Measurements from ENCODE around the gene C19orf25.

C19orf25 gene

GRCh38 chr19:1490311-1491113, 11.5 kb upstream of the C19orf25 start, which contains the start of gene PCSK4:
PCSK4 (minus strand) TSS chr19:1490350; CDS start chr19:1490346, 4 bp downstream.
- peak; percentile 88 for TF ChIP-seq Cebpa-rat (IDR thresholded peaks at IDR 0.05)
- 0 out of 2 replicates have a peak, but pooled peaks cover 5% of the 10 kb centered on the region for H3K36me3 ChIP-seq
- peak within 1 kb of the TSS; percentile 72 for H3K4me3 ChIP-seq
- peak within 1 kb of the TSS; percentile 97 for H3K4me2 ChIP-seq
- H3K9me3 ChIP-seq = no peaks in the 10 kb centered on the region
- peak within 1 kb of the TSS; percentile 75 for H3K9ac ChIP-seq
- peak within 1 kb of the TSS; percentile 88 for H3K27ac ChIP-seq
- H3K4me1 ChIP-seq = peaks cover 33% of the 10 kb centered on the region
- H3K27me3 ChIP-seq = peaks cover 3% of the 10 kb centered on the region; the same call in 1 of the 2 replicates
- peaks cover 12% of the 10 kb centered on the region for H4K20me1 ChIP-seq

DNA sequence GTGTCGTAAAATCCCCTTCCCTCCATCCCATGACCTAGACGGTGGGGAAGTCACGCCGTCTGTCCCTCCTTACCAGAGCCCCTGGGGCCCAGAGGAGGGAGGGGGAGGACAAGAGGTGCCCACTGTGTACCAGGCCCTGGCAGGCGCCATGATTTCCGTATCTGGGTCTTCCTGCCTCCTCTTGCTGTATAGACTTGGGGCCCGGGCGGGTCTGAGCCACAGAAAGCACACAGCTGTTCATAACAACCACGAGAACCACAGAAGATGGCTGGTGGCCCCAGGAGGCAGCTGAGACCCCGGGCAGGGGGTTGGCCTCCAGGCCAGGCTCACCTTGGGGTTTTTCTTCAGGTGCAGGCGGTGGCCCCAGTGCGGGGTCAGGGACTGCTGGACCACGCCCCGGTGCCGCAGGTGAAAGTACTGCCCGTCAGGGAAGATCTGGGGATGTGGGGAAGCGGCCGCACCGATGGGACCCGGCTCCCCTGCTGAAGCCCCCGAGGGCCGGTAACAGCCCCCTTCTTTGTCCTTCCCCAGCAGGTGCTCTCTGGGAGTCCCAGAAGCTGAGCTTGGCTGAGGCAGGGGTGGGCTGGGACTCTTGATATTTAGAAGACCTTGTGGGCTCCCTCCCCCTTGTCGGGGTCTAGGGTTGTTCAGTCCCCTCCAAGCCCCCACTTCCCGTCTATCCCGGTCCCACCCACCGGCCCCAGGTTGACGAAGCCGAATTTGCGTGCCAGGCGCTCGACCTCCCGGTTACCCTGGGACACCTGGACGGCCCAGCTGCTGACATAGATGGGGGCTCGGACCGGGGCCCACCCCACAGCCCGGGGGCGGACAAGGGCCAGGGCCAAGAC, 10.7 kb upstream of the C19orf25 start:
- TF ChIP-seq Cebpa-rat (IDR thresholded peaks at IDR 0.05) = no peak
- Histone ChIP-seq H3K27ac (peak overlapping the region; percentile 88), H4K20me1 (peaks cover 6% of the 10 kb centered on the region; the same call in 1 of the 2 replicates), H3K4me3 (peak overlapping the region; percentile 72), H3K9ac (peak overlapping the region; percentile 75), H3K27me3 (peaks cover 3% of the 10 kb centered on the region; the same call in 1 of the 2 replicates), H3K4me1 (peaks cover 33% of the 10 kb centered on the region), H3K36me3 (0 out of 2 replicates have a peak, but pooled peaks cover 5% of the 10 kb centered on the region), H3K9me3 (no peaks in the 10 kb centered on the region), H3K4me2 (peak overlapping the region; percentile 97)

- no peak overlapping the region for H3K9ac ChIP-seq
- peaks cover 33% of the 10 kb centered on the region for H3K4me1 ChIP-seq
- H3K36me3 ChIP-seq = peaks cover 5% of the 10 kb centered on the region; the same call in 1 of the 2 replicates
- no peak for TF ChIP-seq Cebpa-rat (IDR thresholded peaks at IDR 0.05)
- H3K4me3 ChIP-seq = no peak overlapping the region
- no peaks in the 10 kb centered on the region for H3K9me3 ChIP-seq
- peaks cover 6% of the 10 kb centered on the region; the same call in 1 of the 2 replicates for H4K20me1 ChIP-seq
- peaks cover 3% of the 10 kb centered on the region; the same call in 1 of the 2 replicates for H3K27me3 ChIP-seq
- peak overlapping the region; percentile 49; the same call in 1 of the 2 replicates for H3K27ac ChIP-seq
- peak overlapping the region; percentile 97 for H3K4me2 ChIP-seq
Measured at GRCh38 chr19:1488282-1488601, 9.2 kb upstream of the C19orf25 start.

- no peaks in the 10 kb centered on the region for H3K9me3 ChIP-seq
- no peak overlapping the region for H3K4me3 ChIP-seq
- TF ChIP-seq Cebpa-rat (IDR thresholded peaks at IDR 0.05) = no peak
- H3K27me3 ChIP-seq = peaks cover 3% of the 10 kb centered on the region; the same call in 1 of the 2 replicates
- H3K27ac ChIP-seq = peak overlapping the region; percentile 49; the same call in 1 of the 2 replicates
- H3K4me1 ChIP-seq = peaks cover 33% of the 10 kb centered on the region
- peak overlapping the region; percentile 97 for H3K4me2 ChIP-seq
- no peak overlapping the region for H3K9ac ChIP-seq
- peaks cover 5% of the 10 kb centered on the region; the same call in 1 of the 2 replicates for H3K36me3 ChIP-seq
- peaks cover 6% of the 10 kb centered on the region; the same call in 1 of the 2 replicates for H4K20me1 ChIP-seq
Measured at GRCh38 chr19:1487576-1488281, 8.7 kb upstream of the C19orf25 start.

- Histone ChIP-seq H3K4me3 (no peak overlapping the region), H3K27ac (no peak overlapping the region), H3K9ac (no peak overlapping the region), H3K4me1 (peaks cover 33% of the 10 kb centered on the region), H3K4me2 (no peak overlapping the region), H3K36me3 (peaks cover 5% of the 10 kb centered on the region; the same call in 1 of the 2 replicates), H4K20me1 (peaks cover 6% of the 10 kb centered on the region; the same call in 1 of the 2 replicates), H3K27me3 (peaks cover 3% of the 10 kb centered on the region; the same call in 1 of the 2 replicates), H3K9me3 (no peaks in the 10 kb centered on the region)
- TF ChIP-seq Cebpa-rat (IDR thresholded peaks at IDR 0.05) = no peak
Measured at GRCh38 chr19:1486720-1487575, 7.9 kb upstream of the C19orf25 start.

DNA sequence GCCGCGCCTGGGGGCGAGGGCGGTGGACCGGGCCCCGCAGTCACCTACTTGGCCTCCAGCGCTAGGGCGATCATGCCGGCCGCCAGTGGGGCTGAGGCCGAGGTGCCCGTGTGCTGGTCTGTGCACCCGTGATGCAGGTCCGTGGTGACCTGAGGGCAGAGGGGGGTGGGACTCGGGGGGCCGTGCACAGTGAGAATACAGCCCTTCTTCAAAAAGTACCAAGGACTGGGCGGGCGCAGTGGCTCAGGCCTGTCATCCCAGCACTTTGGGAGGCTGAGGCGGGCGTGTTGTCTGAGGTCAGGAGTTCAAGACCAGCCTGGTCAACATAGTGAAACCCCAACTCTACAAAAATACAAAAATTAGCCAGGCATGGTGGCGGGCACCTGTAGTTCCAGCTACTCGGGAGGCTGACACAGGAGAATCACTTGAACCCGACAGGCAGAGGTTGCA, 5.0 kb upstream of the C19orf25 start:
- Histone ChIP-seq H3K27ac (no peak overlapping the region), H3K36me3 (peaks cover 5% of the 10 kb centered on the region; the same call in 1 of the 2 replicates), H3K9me3 (no peaks in the 10 kb centered on the region), H4K20me1 (no peaks in the 10 kb centered on the region), H3K4me2 (no peak overlapping the region), H3K4me1 (peaks cover 33% of the 10 kb centered on the region), H3K27me3 (no peaks in the 10 kb centered on the region), H3K4me3 (no peak overlapping the region), H3K9ac (no peak overlapping the region)
- no peak for TF ChIP-seq Cebpa-rat (IDR thresholded peaks at IDR 0.05)

GRCh38 chr19:1483131-1483978, 4.3 kb upstream of the C19orf25 start:
- no peak for TF ChIP-seq Cebpa-rat (IDR thresholded peaks at IDR 0.05)
- H3K4me1 ChIP-seq = peaks cover 28% of the 10 kb centered on the region
- H3K27ac ChIP-seq = no peak overlapping the region
- no peak overlapping the region for H3K4me2 ChIP-seq
- H3K4me3 ChIP-seq = no peak overlapping the region
- no peaks in the 10 kb centered on the region for H3K27me3 ChIP-seq
- H3K9ac ChIP-seq = no peak overlapping the region
- peaks cover 5% of the 10 kb centered on the region; the same call in 1 of the 2 replicates for H3K36me3 ChIP-seq
- no peaks in the 10 kb centered on the region for H3K9me3 ChIP-seq
- H4K20me1 ChIP-seq = peaks cover 3% of the 10 kb centered on the region

All from BLaER1 (cell line).